Pulmonary artery endothelial cell (primary cell): ENCODE data around the gene NOX4. TPM values are rescaled to one million over a fixed set of nuclear protein-coding genes. Genes with fewer than 3 reads are reported as not detected.
"Not testable (repeated sequence)": the region's sequence is repeated elsewhere in the genome, so short reads cannot be mapped to it uniquely, and the experiment has no call there.

Source experiments
- DNase-seq: peaks from one replicate; pipeline ENCODE4 v3.0.0-alpha.2; 2011; ENCODE audit warnings: low read depth, low spot score
- total RNA-seq: library from RNA; depleted of rRNA; stranded (reverse); fragments of >200 nt; gene quantifications from 2 replicates; pipeline ENCODE4 v1.2.3, GENCODE V29; 2014

Gene NOX4
- total RNA-seq, 1 donor from 2014 or later = 17.1 TPM

DNA sequence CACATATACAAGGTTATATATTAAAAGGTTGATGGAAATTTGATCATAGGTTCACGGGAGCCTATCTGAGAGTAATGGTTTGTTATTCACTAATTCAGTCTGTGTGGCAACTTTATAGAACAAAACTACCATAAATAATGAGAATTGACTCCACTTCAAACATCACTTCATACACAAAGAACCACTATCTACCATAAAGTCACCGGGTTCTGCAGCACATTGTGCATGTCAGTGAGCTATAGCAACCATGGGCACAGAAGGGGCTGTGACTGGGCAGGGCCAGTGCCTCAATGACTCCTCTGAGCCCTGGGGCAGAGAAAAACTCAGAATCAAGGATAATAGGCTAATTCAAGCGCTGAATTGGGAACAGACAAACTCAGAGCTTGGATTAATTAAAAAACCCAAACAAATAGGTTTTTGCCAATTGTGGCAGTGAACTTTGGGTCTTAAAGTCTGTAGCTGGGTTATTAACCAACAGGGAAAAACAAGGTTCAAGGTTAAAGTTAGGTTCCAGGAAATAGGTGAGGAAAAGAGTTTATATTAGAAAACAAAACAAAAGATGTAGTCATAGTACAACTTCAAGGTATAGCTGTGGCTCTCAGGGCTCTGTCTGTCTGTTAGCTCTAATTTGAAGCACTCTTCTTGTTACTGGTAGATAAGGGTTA lies 181.7 kb downstream of the NOX4 start:
- not testable (repeated sequence) for DNase-seq

DNA sequence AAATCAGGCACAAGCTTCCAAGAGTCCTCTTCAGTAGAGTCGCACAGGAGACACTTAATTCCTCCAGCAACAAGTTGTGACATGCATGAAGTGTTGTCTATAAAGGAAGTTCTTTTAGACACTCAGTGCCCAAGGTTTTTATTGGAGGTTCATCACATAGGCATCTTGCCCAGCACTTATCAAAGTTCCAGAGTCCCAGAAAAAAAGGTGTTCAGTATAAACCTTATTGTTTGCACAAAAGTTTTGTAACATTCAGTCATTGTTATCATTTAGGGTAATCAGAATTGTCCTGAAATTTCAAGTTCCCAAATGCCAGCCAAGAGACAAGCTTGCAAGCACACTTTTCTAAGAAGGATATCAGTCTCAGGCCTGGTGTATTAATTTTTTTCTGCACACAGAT lies 182.9 kb downstream of the NOX4 start:
- not testable (repeated sequence) for DNase-seq

DNA sequence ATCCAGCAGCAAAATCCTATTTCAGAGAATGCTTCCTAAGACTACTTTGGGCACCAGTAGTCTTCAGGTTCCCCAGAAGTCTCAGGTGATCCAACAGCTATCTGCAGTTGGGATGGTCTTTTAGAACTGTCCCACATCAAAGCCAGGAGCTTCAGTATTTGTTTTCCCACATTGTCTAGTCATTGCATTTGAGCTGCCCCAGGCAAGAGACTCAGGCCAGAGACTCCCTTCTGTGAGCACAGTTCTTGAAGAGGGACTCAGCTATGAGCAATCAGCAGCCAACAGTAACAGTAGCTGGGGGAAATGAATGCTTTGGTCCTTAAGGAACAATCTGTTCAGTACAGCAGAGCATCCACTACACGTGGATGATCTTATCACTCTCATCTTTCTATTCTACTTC lies 188.1 kb downstream of the NOX4 start:
- not testable (repeated sequence) for DNase-seq

DNA sequence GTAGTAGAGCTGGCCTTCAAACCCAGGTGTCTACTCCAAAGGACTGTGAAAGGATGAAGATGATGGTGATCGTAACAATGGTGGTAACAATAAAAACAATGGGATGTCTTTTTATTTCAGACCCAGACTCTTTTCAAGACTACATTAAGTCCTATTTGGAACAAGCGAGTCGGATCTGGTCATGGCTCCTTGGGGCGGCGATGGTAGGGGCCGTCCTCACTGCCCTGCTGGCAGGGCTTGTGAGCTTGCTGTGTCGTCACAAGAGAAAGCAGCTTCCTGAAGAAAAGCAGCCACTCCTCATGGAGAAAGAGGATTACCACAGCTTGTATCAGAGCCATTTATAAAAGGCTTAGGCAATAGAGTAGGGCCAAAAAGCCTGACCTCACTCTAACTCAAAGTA lies 196.2 kb downstream of the NOX4 start:
- not testable (repeated sequence) for DNase-seq

DNA sequence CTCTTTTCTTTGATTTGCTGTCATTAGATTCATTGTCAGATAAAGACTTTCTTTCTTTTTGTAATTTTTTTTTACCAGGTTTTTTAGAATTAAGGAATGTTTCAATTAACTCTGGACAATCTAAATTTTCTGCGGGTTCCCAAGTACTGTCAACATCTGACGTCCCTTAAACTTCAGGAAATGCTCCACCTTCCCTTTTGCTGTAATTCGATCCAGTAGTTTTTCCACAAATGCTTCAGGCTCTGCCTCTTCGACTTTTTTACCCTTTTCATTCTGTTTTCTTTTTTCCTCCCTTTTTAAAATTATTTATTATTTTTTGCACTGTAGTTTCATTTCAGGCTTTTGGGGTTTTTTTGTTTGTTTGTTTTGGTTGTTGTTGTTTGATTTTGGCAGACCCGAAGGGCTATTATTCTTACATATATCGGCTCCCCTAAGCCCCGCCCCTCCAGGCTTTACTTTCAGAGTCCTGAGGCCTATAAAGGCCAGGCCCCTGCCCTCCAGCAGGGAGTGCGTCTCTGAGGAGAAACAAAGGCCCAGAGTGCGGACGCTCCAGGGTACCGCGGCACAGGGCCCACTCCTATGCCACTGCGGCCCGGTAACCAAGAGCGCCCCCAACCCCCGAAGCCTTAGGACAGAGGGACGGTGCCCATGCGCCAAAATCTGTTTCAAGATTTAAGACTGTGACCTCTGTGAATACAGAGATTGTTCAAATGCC lies 197.1 kb downstream of the NOX4 start:
- DNase-seq = no peak

DNA sequence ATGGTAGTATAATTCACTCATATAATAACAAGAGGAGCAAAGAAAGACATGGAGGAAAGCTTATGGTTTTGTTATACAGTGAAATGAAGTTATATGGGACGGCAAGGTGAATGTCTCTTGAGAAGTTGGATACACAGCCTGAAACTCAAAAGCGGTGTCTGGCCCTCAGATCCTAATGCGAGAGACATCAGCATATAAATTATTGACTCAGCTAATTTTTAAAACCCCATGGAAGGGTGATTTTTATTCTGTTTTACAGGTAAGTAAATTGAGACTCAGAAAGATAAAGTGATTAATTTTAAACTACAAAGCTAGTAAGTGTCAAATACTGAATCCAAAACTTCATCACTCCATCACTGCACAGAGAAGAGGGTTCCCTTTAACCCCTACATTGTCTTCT lies 203.2 kb downstream of the NOX4 start:
- not testable (repeated sequence) for DNase-seq

DNA sequence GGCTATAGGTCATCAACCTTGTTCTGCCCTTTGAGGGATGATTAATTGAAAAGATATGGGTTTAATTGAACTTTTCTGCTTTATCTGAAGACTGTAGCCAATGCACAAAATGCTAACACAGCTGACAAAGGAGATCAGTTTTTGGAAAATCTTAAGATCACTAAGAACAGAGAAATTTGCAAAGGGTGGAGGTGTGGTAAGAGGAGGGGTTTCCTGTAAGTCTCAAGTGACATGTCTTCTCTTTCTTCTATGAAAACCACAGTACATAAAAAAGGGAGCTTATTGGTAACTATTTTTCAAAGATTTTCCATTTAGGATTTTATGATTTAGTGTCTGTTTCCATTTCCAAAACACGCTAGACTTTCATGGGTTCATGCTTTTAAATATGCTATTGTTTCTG lies 204.6 kb downstream of the NOX4 start:
- DNase-seq = not testable (repeated sequence)

DNA sequence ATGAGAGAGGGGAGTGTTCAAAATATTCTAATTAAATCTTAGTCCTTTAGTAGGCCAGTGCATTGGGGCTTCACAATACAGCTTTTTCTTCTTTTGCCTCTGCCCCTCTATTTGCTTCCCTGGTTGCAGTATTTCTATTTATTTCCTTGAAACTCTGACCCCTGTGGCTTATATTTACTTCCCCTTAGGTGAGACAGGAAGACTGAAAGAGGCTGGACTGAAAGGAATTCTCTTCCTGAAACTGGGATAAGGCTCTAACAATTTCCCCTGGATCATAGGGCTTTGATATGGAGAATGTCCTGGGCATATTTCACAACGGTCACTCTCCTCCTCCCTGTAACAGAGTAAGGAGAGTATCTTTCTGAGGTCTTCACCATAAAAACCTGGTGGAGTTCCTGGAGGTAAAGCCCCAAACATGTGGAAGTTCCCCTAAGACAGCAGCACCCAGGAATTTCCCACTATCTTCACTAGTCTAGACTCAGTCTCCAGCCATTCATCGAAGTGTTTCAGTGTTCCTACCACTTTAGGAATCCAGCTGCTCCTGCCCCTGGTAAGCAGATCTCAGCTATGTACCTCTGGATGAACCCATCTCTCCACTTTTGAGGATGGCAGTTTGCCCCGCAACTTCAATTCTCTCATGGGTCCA lies 210.0 kb downstream of the NOX4 start:
- DNase-seq = not testable (repeated sequence)

DNA sequence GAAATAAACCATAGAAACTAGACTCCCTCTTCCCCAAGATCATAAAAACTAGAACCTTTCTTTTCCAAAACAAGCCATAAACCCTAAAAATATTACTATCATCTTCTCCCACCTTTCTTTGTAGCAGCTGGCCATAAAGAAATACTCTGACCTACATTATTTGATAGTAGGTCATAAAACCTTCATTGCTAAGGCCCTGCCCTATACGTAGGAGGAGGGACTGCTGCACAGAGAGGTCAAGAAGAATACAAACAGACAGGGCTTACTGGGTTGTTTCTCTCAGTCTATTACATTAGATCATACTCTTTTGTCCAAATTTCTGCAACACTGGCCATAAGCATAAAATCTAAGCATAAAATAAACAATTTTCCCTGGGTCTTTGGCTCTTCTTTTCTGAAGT lies 212.0 kb downstream of the NOX4 start:
- no peak for DNase-seq

DNA sequence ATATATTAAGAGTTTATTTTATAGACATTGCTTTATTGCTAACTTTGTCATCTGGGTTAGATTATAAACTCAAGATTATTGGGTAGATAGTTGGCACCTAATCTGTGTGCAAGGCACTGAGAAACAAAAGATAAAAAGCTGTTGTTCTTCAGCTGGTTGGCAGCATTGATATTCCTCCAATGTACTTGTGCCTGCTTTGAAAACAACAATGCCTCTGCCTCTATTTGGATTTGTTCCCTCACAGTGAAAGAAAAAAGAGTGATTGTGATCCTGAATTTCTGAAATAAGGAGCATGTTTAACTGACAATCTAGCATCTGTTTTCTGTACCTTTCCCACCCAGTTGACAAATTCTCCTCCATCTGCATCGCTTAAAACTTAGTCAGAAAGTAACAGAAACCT lies 215.2 kb downstream of the NOX4 start:
- no peak for DNase-seq

Other genes with a start within 250 kb of the NOX4 start
- gene TRIM77, start 218.9 kb upstream of the NOX4 start, total RNA-seq = not detected in 2 replicates